ENCODE data around the gene RPTOR. TPM values are rescaled to one million over a fixed set of nuclear protein-coding genes. Genes with fewer than 3 reads are reported as not detected.

Gene RPTOR
- total RNA-seq, 1 donor from 2014 or later = 65.9 TPM

GRCh38 chr17:80691784-80692183 is 147.1 kb downstream of the RPTOR start:
- DNase-seq = no peak
- intact Hi-C loops (cut with micrococcal nuclease) = no loop called here
- TF ChIP-seq, protein P1, sequence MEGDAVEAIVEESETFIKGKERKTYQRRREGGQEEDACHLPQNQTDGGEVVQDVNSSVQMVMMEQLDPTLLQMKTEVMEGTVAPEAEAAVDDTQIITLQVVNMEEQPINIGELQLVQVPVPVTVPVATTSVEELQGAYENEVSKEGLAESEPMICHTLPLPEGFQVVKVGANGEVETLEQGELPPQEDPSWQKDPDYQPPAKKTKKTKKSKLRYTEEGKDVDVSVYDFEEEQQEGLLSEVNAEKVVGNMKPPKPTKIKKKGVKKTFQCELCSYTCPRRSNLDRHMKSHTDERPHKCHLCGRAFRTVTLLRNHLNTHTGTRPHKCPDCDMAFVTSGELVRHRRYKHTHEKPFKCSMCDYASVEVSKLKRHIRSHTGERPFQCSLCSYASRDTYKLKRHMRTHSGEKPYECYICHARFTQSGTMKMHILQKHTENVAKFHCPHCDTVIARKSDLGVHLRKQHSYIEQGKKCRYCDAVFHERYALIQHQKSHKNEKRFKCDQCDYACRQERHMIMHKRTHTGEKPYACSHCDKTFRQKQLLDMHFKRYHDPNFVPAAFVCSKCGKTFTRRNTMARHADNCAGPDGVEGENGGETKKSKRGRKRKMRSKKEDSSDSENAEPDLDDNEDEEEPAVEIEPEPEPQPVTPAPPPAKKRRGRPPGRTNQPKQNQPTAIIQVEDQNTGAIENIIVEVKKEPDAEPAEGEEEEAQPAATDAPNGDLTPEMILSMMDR (IDR thresholded peaks at IDR 0.05) = no peak
- POLR2A ChIA-PET = no interaction called here
- Mint-ChIP-seq H3K9me3 (no peaks in the 10 kb centered on the region), H3K4me1 (no peaks in the 10 kb centered on the region), H3K27me3 (no peaks in the 10 kb centered on the region), H3K4me3 (no peak overlapping the region), H3K27ac (no peak overlapping the region), H3K36me3 (ENCODE audit: low read depth) (peaks cover 13% of the 10 kb centered on the region)
- CTCF ChIA-PET = no interaction called here
- no peak for ATAC-seq (ENCODE audit: low read depth)

GRCh38 chr17:80692931-80693467 is 148.4 kb downstream of the RPTOR start:
- intact Hi-C loops (cut with micrococcal nuclease) = no loop called here
- H3K27me3 Mint-ChIP-seq = no peaks in the 10 kb centered on the region
- POLR2A ChIA-PET = no interaction called here
- H3K36me3 Mint-ChIP-seq (ENCODE audit: low read depth) = peaks cover 9% of the 10 kb centered on the region
- ATAC-seq (ENCODE audit: low read depth) (no peak), DNase-seq (no peak)
- no peak overlapping the region for H3K4me3 Mint-ChIP-seq
- H3K9me3 Mint-ChIP-seq = no peaks in the 10 kb centered on the region
- TF ChIP-seq, protein P1 (IDR thresholded peaks at IDR 0.05) = no peak
- CTCF ChIA-PET = no interaction called here
- no peak overlapping the region for H3K27ac Mint-ChIP-seq
- H3K4me1 Mint-ChIP-seq = no peaks in the 10 kb centered on the region

DNA sequence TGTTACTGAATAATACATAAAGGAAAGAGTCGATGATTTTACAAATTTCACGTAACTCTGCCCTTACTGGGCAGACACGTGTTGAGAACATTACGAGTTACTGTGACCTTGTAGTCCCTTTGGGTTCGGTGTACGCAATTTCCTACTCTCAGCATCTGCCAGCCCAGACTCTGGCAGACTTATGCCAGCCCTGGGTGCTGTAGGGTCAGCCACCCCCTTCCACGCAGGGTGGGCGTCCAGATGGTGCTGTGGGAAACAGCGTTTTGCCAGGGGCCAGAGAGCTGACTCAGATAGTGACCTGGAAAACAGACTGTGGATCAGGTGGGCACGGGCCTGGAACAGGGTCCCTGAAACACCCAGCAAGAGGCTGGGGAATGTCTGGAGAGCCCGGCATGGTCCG is 148.9 kb downstream of the RPTOR start:
- H3K4me1 Mint-ChIP-seq = no peaks in the 10 kb centered on the region
- DNase-seq = no peak
- H3K36me3 Mint-ChIP-seq (ENCODE audit: low read depth) = peaks cover 4% of the 10 kb centered on the region
- H3K4me3 Mint-ChIP-seq = no peak overlapping the region
- no peak overlapping the region for H3K27ac Mint-ChIP-seq
- POLR2A ChIA-PET = no interaction called here
- no peak for ATAC-seq (ENCODE audit: low read depth)
- intact Hi-C loops (cut with micrococcal nuclease) = no loop called here
- no peaks in the 10 kb centered on the region for H3K27me3 Mint-ChIP-seq
- TF ChIP-seq, protein P1 (IDR thresholded peaks at IDR 0.05) = no peak
- no peaks in the 10 kb centered on the region for H3K9me3 Mint-ChIP-seq
- CTCF ChIA-PET = no interaction called here

DNA sequence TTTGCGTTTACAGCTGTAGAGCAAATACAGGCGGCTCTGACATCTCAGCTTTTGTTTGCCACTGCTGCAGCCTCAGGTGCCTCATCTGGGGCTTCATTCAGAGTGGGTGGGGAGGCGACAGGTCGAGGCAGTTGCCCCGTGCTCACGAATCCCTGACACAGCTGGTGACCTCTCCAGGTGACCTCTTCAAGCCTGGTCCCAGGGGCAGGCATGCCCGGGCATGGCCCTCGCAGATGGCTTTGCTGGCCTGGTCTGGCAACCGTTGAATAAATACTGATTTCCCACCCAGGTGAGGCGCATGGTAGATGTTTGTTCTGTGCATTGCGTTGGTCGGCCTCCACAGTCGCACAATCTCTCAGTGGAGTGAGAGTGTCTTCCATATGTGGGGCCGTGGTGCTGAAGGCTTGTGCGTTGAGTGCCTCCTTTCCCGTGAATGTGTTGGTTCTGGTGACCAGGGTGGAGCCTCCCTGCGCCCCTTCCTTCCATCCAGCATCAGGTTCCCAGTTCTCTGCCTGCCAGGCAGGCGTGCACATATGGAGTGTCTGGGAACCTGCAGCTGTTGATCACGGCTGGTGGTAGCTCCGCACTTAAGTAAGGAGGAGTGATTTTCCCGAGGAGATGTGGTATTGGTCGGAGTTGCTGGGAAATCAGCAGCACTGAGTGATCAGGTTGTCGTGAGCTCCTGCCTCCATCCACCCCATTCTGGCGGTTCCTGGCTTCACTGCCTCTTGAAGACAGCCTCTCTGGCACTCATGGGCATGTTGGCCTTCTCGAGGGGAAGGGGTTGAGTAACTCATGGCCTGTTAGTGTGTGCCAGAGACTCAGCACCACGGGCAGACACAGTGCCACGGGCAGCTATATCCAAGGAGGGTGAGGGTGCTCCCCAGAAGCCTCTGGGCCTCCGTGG is 149.7 kb downstream of the RPTOR start:
- ChIA-PET POLR2A (no interaction called here), CTCF (no interaction called here)
- intact Hi-C loops (cut with micrococcal nuclease) = no loop called here

More for the DNA sequence above, 149.7 kb downstream of the RPTOR start:
- Mint-ChIP-seq H3K4me1 (no peaks in the 10 kb centered on the region), H3K36me3 (ENCODE audit: low read depth) (no peaks in the 10 kb centered on the region), H3K27me3 (no peaks in the 10 kb centered on the region), H3K9me3 (no peaks in the 10 kb centered on the region), H3K27ac (no peak overlapping the region), H3K4me3 (no peak overlapping the region)
- TF ChIP-seq, protein P1 (IDR thresholded peaks at IDR 0.05) = no peak
- DNase-seq = no peak
- no peak for ATAC-seq (ENCODE audit: low read depth)
